ENCODE results near the gene IFIT2. TPM values are rescaled to one million over a fixed set of nuclear protein-coding genes. Genes with fewer than 3 reads are reported as not detected.

IFIT2 gene
- total and polyA plus RNA-seq, 7 experiments from 2014 or later: 4.4 to 16.4 (median 8.4) TPM

DNA sequence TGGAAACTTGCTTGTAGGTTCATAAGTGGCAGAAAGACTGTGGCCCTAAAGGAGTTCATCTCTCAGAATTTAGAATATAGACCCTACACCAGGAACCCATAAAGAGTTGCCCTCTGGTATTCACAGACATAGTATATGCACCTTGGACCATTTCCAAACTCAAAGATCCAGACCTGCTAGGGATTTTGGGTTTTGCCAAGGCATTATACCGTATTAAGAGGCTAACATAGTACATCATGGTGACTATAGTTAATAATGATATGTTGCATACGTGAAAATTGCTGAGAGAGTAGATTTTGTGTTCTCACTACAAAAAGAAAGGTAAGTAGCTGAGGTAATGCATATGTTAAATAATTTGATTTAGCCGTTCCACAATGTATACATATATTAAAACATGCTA lies 39.8 kb downstream of the IFIT2 start:
- ATAC-seq: no peak
- Histone ChIP-seq H3K27ac (ENCODE audit: low read depth, low read length) (no peak overlapping the region), H3K36me3 (ENCODE audit: control insufficient read depth in 2 of 3, insufficient read depth in 3 of 3, low read length in 3 of 3) (peaks cover 0 to 7% (median 5%) of the 10 kb centered on the region in 3 experiments), H3K4me1 (ENCODE audit: control insufficient read depth in 2 of 2, insufficient read depth in 2 of 2, low read length in 2 of 2) (peaks cover 0 to 10% of the 10 kb centered on the region in 2 donors), H3K27me3 (ENCODE audit: control insufficient read depth in 2 of 2, insufficient read depth in 2 of 2, low read length in 2 of 2) (no peaks in the 10 kb centered on the region), H3K9me3 (ENCODE audit: control insufficient read depth in 2 of 3, low read length in 3 of 3) (no peaks in the 10 kb centered on the region), H3K4me3 (ENCODE audit: low read length) (no peak overlapping the region)
- no peak overlapping the region for H3K4me3 Mint-ChIP-seq
- intact Hi-C loops (cut with micrococcal nuclease): no loop called here
- CTCF ChIA-PET: no interaction called here
- no peak overlapping the region for H3K27ac Mint-ChIP-seq
- H3K9me3 Mint-ChIP-seq: peaks cover 0 to 2% (median 0%) of the 10 kb centered on the region in 11 donors
- no peak for DNase-seq
- peaks cover 0 to 15% (median 12%) of the 10 kb centered on the region in 7 donors for H3K4me1 Mint-ChIP-seq
- POLR2A ChIA-PET: no interaction called here
- peaks cover 0 to 47% (median 0%) of the 10 kb centered on the region in 5 donors for H3K27me3 Mint-ChIP-seq
- H3K36me3 Mint-ChIP-seq: peaks cover 14 to 41% (median 26%) of the 10 kb centered on the region in 5 donors

DNA sequence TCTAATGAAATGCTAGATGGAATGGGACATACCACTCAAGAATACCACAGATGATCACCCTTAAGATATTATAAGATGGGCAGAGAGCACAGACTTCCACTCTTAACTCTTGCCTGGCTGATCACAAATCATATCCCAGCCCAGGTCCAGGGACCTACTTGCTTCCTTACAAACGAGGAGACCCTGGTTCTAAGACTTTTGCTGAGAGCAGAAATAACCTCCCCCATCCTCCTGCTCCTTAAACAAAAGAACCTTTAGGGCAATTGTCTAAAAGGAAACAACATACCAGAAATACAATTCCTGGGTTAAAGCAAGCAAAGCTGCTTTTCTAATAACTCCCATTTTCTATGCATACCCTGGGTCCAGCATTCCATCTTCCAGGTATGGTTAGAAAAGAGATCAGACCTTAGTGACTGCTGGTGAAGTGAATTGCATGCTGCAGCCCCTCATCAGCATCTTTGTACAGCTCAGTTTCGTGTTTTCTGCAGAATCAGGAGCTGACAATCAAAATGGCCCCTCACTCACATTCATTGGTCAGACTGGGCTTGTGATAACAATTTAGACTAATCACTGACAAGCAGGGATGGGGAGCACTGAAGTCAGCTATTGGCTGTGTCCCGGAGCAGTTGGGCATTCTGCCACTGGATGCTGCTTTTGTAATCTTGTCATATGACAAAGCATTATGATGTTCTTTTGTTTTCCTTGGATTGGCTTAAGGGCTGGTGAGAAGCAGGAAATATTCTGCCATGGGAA lies 40.5 kb downstream of the IFIT2 start:
- intact Hi-C loops (cut with micrococcal nuclease): no loop called here
- POLR2A ChIA-PET: interaction anchor here (1.5 kb wide), 1 partner anchor 91 kb away, joined by 3 read pairs; the partner anchor contains the start of gene LIPA
- peaks cover 0 to 7% of the 10 kb centered on the region in 2 donors for H3K4me1 ChIP-seq (ENCODE audit: control insufficient read depth in 2 of 2, insufficient read depth in 2 of 2, low read length in 2 of 2)
- peaks cover 0 to 7% (median 5%) of the 10 kb centered on the region in 3 experiments for H3K36me3 ChIP-seq (ENCODE audit: control insufficient read depth in 2 of 3, insufficient read depth in 3 of 3, low read length in 3 of 3)
- ATAC-seq (no peak), DNase-seq (no peak)
- Mint-ChIP-seq H3K27ac (no peak overlapping the region), H3K36me3 (peaks cover 14 to 37% (median 23%) of the 10 kb centered on the region in 5 donors), H3K4me3 (no peak overlapping the region), H3K4me1 (peaks cover 0 to 9% (median 5%) of the 10 kb centered on the region in 7 donors), H3K27me3 (peaks cover 0 to 46% (median 0%) of the 10 kb centered on the region in 5 donors), H3K9me3 (peaks cover 0 to 2% (median 0%) of the 10 kb centered on the region in 11 donors)
- H3K4me3 ChIP-seq (ENCODE audit: low read length): no peak overlapping the region
- H3K27ac ChIP-seq (ENCODE audit: low read depth, low read length): no peak overlapping the region
- no peaks in the 10 kb centered on the region for H3K27me3 ChIP-seq (ENCODE audit: control insufficient read depth in 2 of 2, insufficient read depth in 2 of 2, low read length in 2 of 2)
- CTCF ChIA-PET: interaction anchor here (0.6 kb wide), 1 partner anchor 1908 kb away, joined by 3 read pairs; no protein-coding TSS in a partner anchor
- H3K9me3 ChIP-seq (ENCODE audit: control insufficient read depth in 2 of 3, low read length in 3 of 3): no peaks in the 10 kb centered on the region

DNA sequence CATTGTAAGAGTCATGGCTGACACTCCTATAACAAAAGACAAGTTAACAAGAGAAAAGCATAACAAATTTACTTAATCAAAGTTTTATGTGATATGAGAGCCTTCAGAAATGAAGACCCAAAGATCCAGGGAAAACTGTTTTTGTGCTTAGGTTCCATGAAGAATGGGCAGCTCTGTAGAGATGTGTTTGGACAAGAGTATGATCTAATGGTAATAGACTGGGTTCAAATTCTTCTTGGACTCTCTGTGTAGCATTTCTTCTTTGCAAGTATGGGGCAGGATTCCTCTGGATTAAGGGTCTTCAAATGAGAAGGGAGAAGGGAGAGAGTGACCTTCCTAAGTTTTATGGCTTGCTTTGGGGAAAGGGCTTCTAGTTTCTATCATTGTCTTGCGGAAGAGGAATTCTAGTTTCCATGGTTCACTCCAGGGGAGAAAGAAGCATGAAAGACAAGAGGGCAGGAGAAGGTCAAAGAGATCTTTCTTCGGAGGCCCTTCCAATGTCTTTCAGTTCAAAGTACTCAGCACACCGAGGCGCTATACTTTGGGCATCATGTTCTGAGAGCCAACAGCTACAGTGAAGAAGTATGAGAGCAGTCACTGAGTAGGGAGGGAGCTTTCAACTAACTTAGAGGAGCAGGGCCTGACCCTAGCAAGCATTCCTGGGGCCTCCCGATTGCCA lies 41.4 kb downstream of the IFIT2 start:
- ATAC-seq (no peak), DNase-seq (no peak)
- ChIA-PET CTCF (interaction anchor here (0.6 kb wide), 1 partner anchor 1907 kb away, joined by 3 read pairs; no protein-coding TSS in a partner anchor), POLR2A (interaction anchor here (1.5 kb wide), 1 partner anchor 92 kb away, joined by 3 read pairs; the partner anchor contains the start of gene LIPA)
- intact Hi-C loops (cut with micrococcal nuclease): no loop called here
- H3K27ac Mint-ChIP-seq: no peak overlapping the region
- Histone ChIP-seq H3K4me3 (ENCODE audit: low read length) (no peak overlapping the region), H3K36me3 (ENCODE audit: control insufficient read depth in 2 of 3, insufficient read depth in 3 of 3, low read length in 3 of 3) (peaks cover 0 to 7% (median 5%) of the 10 kb centered on the region in 3 experiments), H3K4me1 (ENCODE audit: control insufficient read depth in 2 of 2, insufficient read depth in 2 of 2, low read length in 2 of 2) (no peaks in the 10 kb centered on the region), H3K27ac (ENCODE audit: low read depth, low read length) (no peak overlapping the region), H3K27me3 (ENCODE audit: control insufficient read depth in 2 of 2, insufficient read depth in 2 of 2, low read length in 2 of 2) (no peaks in the 10 kb centered on the region), H3K9me3 (ENCODE audit: control insufficient read depth in 2 of 3, low read length in 3 of 3) (no peaks in the 10 kb centered on the region)
- H3K9me3 Mint-ChIP-seq: peaks cover 0 to 2% (median 0%) of the 10 kb centered on the region in 11 donors
- H3K4me3 Mint-ChIP-seq: no peak overlapping the region
- H3K36me3 Mint-ChIP-seq: peaks cover 14 to 32% (median 23%) of the 10 kb centered on the region in 5 donors
- H3K4me1 Mint-ChIP-seq: peaks cover 0 to 9% (median 4%) of the 10 kb centered on the region in 7 donors
- peaks cover 0 to 48% (median 0%) of the 10 kb centered on the region in 5 donors for H3K27me3 Mint-ChIP-seq

DNA sequence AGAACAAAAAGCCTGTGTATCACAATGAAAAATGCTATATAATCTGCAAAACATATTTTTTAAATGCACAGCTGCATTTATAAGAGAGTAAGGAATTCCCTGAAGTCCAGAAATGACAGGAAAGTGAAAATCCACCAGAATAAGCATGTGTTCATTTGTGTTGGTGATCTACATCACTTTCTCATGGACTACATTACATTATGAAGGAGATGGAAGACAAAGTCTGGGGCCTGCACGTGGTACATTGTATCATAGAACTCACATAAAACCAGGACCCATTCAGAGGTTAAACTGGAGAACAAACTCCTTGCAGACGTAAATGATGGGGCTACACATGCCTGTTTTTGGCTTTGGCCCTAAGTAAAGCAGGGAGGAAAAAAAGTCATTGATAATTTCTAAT lies 42.3 kb downstream of the IFIT2 start:
- H3K27me3 ChIP-seq (ENCODE audit: control insufficient read depth in 2 of 2, insufficient read depth in 2 of 2, low read length in 2 of 2): no peaks in the 10 kb centered on the region
- peaks cover 0 to 2% (median 0%) of the 10 kb centered on the region in 11 donors for H3K9me3 Mint-ChIP-seq
- H3K36me3 ChIP-seq (ENCODE audit: control insufficient read depth in 2 of 3, insufficient read depth in 3 of 3, low read length in 3 of 3): peaks cover 0 to 7% (median 4%) of the 10 kb centered on the region in 3 experiments
- CTCF ChIA-PET: no interaction called here
- ATAC-seq (no peak), DNase-seq (no peak)
- no peak overlapping the region for H3K27ac ChIP-seq (ENCODE audit: low read depth, low read length)
- no peak overlapping the region for H3K4me3 ChIP-seq (ENCODE audit: low read length)
- no peak overlapping the region for H3K4me3 Mint-ChIP-seq
- no peaks in the 10 kb centered on the region for H3K9me3 ChIP-seq (ENCODE audit: control insufficient read depth in 2 of 3, low read length in 3 of 3)
- peaks cover 0 to 53% (median 0%) of the 10 kb centered on the region in 5 donors for H3K27me3 Mint-ChIP-seq
- H3K4me1 ChIP-seq (ENCODE audit: control insufficient read depth in 2 of 2, insufficient read depth in 2 of 2, low read length in 2 of 2): no peaks in the 10 kb centered on the region
- H3K36me3 Mint-ChIP-seq: peaks cover 9 to 23% (median 14%) of the 10 kb centered on the region in 5 donors
- peaks cover 0 to 10% (median 6%) of the 10 kb centered on the region in 7 donors for H3K4me1 Mint-ChIP-seq
- intact Hi-C loops (cut with micrococcal nuclease): no loop called here
- no peak overlapping the region for H3K27ac Mint-ChIP-seq
- POLR2A ChIA-PET: no interaction called here

DNA sequence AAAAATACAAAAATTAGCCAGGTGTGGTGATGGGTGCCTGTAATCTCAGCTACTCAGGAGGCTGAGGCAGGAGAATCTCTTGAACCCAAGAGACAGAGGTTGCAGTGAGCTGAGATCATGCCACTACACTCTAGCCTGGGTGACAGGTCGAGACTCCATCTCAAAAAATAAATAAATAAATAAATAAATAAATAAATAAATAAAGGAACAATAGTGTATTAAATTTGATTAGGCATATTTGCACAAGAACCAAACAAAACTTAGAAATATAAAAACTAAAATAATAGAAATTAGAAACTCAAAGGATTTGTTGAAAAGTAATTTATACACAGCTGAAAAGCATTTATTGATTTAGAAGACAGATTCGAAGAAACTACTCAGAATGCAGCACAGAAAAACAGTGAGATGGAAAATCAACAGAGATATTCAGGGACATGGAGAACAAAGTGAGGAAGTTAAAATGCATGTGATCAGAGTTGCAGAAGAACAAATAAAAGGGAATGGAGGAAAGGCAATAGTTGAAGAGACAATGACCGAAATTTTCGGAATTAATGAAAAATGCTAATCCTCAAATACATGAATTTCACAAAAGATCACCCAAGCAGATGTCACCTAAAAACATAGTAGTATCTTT lies 43.6 kb downstream of the IFIT2 start:
- Histone ChIP-seq H3K4me3 (ENCODE audit: low read length) (no peak overlapping the region), H3K27me3 (ENCODE audit: control insufficient read depth in 2 of 2, insufficient read depth in 2 of 2, low read length in 2 of 2) (no peaks in the 10 kb centered on the region), H3K36me3 (ENCODE audit: control insufficient read depth in 2 of 3, insufficient read depth in 3 of 3, low read length in 3 of 3) (no peaks in the 10 kb centered on the region), H3K9me3 (ENCODE audit: control insufficient read depth in 2 of 3, low read length in 3 of 3) (no peaks in the 10 kb centered on the region), H3K4me1 (ENCODE audit: control insufficient read depth in 2 of 2, insufficient read depth in 2 of 2, low read length in 2 of 2) (no peaks in the 10 kb centered on the region), H3K27ac (ENCODE audit: low read depth, low read length) (no peak overlapping the region)
- Mint-ChIP-seq H3K4me3 (no peak overlapping the region), H3K27ac (no peak overlapping the region), H3K9me3 (no peaks in the 10 kb centered on the region), H3K36me3 (peaks cover 0 to 13% (median 4%) of the 10 kb centered on the region in 5 donors), H3K27me3 (peaks cover 0 to 60% (median 0%) of the 10 kb centered on the region in 5 donors), H3K4me1 (peaks cover 1 to 11% (median 8%) of the 10 kb centered on the region in 7 donors)
- DNase-seq (no peak), ATAC-seq (no peak)
- intact Hi-C loops (cut with micrococcal nuclease): no loop called here
- POLR2A ChIA-PET: no interaction called here
- CTCF ChIA-PET: no interaction called here

DNA sequence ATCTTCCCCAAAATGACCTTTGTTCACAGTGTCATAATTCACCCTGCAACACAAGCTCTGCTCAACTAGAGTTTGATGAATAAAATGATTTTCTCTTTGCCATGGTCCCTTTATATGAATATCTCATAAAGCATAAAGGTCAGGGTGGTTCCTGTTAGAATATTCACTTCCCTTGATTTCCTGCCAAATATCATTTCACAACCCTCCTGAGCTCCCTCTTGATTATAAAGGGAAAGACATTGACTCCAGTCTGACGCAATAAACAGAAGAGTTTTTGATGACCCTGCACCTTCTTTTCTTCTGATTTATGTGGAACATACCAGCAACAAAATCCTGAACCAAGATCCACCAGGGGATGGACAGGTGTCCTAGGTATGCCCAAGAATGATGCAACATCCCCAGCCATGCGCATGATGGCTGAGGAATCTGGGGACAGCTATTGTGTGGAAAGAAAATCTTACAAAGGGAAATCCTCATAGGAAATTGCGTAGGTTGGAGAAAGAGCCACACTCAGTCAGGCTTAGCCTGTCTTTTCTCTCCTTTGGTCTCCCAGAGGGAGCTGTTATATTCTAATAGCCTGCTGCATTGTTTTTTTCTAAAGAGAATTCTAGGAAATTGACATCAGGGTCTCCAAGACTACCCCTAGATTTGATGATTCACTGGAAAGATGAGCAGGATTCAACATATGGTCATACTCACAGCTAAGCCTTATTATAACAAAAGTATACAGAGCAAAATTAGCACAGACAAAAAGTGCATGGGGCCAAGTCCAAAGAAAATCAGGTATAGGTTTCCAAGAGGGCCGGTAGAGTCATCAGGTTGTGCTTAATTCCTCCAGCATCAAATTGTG lies 44.8 kb downstream of the IFIT2 start:
- Histone ChIP-seq H3K4me1 (ENCODE audit: control insufficient read depth in 2 of 2, insufficient read depth in 2 of 2, low read length in 2 of 2) (no peaks in the 10 kb centered on the region), H3K27ac (ENCODE audit: low read depth, low read length) (no peak overlapping the region), H3K36me3 (ENCODE audit: control insufficient read depth in 2 of 3, insufficient read depth in 3 of 3, low read length in 3 of 3) (no peaks in the 10 kb centered on the region), H3K4me3 (ENCODE audit: low read length) (no peak overlapping the region), H3K27me3 (ENCODE audit: control insufficient read depth in 2 of 2, insufficient read depth in 2 of 2, low read length in 2 of 2) (no peaks in the 10 kb centered on the region), H3K9me3 (ENCODE audit: control insufficient read depth in 2 of 3, low read length in 3 of 3) (no peaks in the 10 kb centered on the region)
- POLR2A ChIA-PET: interaction anchor here (1.0 kb wide), 1 partner anchor 22 kb away, joined by 3 read pairs; no protein-coding TSS in a partner anchor
- Mint-ChIP-seq H3K4me3 (no peak overlapping the region), H3K27ac (no peak overlapping the region), H3K27me3 (peaks cover 0 to 68% (median 0%) of the 10 kb centered on the region in 5 donors), H3K36me3 (peaks cover 0 to 7% (median 0%) of the 10 kb centered on the region in 5 donors), H3K4me1 (peaks cover 8 to 20% (median 17%) of the 10 kb centered on the region in 7 donors), H3K9me3 (no peaks in the 10 kb centered on the region)
- CTCF ChIA-PET: interaction anchor here (0.6 kb wide), 1 partner anchor 83 kb away, joined by 3 read pairs; no protein-coding TSS in a partner anchor
- intact Hi-C loops (cut with micrococcal nuclease): no loop called here
- no peak for DNase-seq
- no peak for ATAC-seq
